GM23338 (cell line): ENCODE data around the gene GMPPA. TPM values are rescaled to one million over a fixed set of nuclear protein-coding genes. Genes with fewer than 3 reads are reported as not detected.

Experiments
- ATAC-seq: fragments of 200-7000 bp; cut with Tn5 transposase; 3 replicates; pipeline ENCODE4 v1.9.1; 2020
- DNase-seq: peaks from one replicate; pipeline ENCODE4 v3.0.0-alpha.2; 2015; ENCODE audit warnings: low spot score
- H2AFZ ChIP-seq: fragments of 200-600 bp; sonication (generic); 2 replicates; pipeline ENCODE4 v1.8.0; 2016; ENCODE audit warnings: antibody characterized with exemption, mild to moderate bottlenecking, moderate library complexity
- H3F3A ChIP-seq: fragments of 200-600 bp; sonication (generic); replicated peaks from 2 replicates; pipeline ENCODE4 v1.8.0; 2017; ENCODE audit warnings: antibody characterized with exemption, mixed run types, low read depth
- H3K27ac ChIP-seq: fragments of 200-600 bp; sonication (generic); 2 replicates; pipeline ENCODE4 v1.6.1; 2016; ENCODE audit warnings: low read depth
- H3K27me3 ChIP-seq: fragments of 200-600 bp; sonication (generic); 2 replicates; pipeline ENCODE4 v1.8.0; 2016; ENCODE audit warnings: mild to moderate bottlenecking, mixed run types, moderate library complexity; ENCODE audit not compliant: insufficient read depth
- H3K36me3 ChIP-seq: fragments of 200-600 bp; sonication (generic); 2 replicates; pipeline ENCODE4 v1.8.0; 2016; ENCODE audit warnings: mild to moderate bottlenecking; ENCODE audit not compliant: insufficient read depth
- H3K4me1 ChIP-seq: fragments of 200-600 bp; sonication (generic); 2 replicates; pipeline ENCODE4 v1.8.0; 2016; ENCODE audit warnings: mild to moderate bottlenecking, moderate library complexity; ENCODE audit not compliant: insufficient read depth
- H3K4me2 ChIP-seq: fragments of 200-600 bp; sonication (generic); 2 replicates; pipeline ENCODE4 v1.7.1; 2017; ENCODE audit warnings: mixed run types
- H3K4me3 ChIP-seq: fragments of 200-600 bp; sonication (generic); 2 replicates; pipeline ENCODE4 v1.6.1; 2016; ENCODE audit warnings: mixed run types
- H3K79me2 ChIP-seq: fragments of 200-600 bp; sonication (generic); replicated peaks from 2 replicates; pipeline ENCODE4 v1.8.0; 2017; ENCODE audit warnings: mild to moderate bottlenecking; ENCODE audit not compliant: insufficient read depth
- H3K9me2 ChIP-seq: fragments of 200-600 bp; sonication (generic); 2 replicates; pipeline ENCODE4 v1.8.0; 2017; ENCODE audit not compliant: insufficient read depth
- H4K20me1 ChIP-seq: fragments of 200-600 bp; sonication (generic); replicated peaks from 2 replicates; pipeline ENCODE4 v1.8.0; 2017; ENCODE audit warnings: mild to moderate bottlenecking; ENCODE audit not compliant: insufficient read depth
- H3K27ac Mint-ChIP-seq: 2 replicates; pipeline ENCODE4 v1.8.0; 2020; ENCODE audit warnings: inconsistent platforms, mild to moderate bottlenecking, moderate library complexity, mixed read lengths
- H3K27me3 Mint-ChIP-seq: 3 replicates; pipeline ENCODE4 v1.8.0; 2022; ENCODE audit warnings: low read depth, mild to moderate bottlenecking, moderate library complexity, mixed read lengths, inconsistent platforms; ENCODE audit not compliant: insufficient read depth, poor library complexity
- H3K36me3 Mint-ChIP-seq: 3 replicates; pipeline ENCODE4 v1.8.0; 2021; ENCODE audit warnings: low read depth, mild to moderate bottlenecking, inconsistent platforms, moderate library complexity, mixed read lengths
- H3K4me1 Mint-ChIP-seq: 3 replicates; pipeline ENCODE4 v1.8.0; 2020; ENCODE audit warnings: mild to moderate bottlenecking, inconsistent platforms, mixed read lengths
- H3K4me3 Mint-ChIP-seq: 3 replicates; pipeline ENCODE4 v1.8.0; 2021; ENCODE audit warnings: moderate library complexity, mild to moderate bottlenecking, inconsistent platforms, mixed read lengths
- H3K9me3 Mint-ChIP-seq: 3 replicates; pipeline ENCODE4 v1.8.0; 2020; ENCODE audit warnings: moderate library complexity, mild to moderate bottlenecking, inconsistent platforms, mixed read lengths
- EZH2 ChIP-seq: fragments of 200-600 bp; sonication (generic); IDR thresholded peaks from one replicate; pipeline ENCODE4 v1.8.0; 2017; ENCODE audit warnings: antibody characterized with exemption, mild to moderate bottlenecking, low read depth; ENCODE audit not compliant: unreplicated experiment
- EZH2phosphoT487 ChIP-seq: fragments of 200-600 bp; sonication (generic); IDR thresholded peaks from one replicate; pipeline ENCODE4 v1.8.1; 2018; ENCODE audit warnings: antibody characterized with exemption; ENCODE audit not compliant: unreplicated experiment
- JUNB ChIP-seq: IDR thresholded peaks from one replicate; pipeline ENCODE4 v1.6.1; 2016; ENCODE audit warnings: antibody characterized with exemption; ENCODE audit not compliant: unreplicated experiment
- POLR2AphosphoS5 ChIP-seq: IDR thresholded peaks from 2 replicates; pipeline ENCODE4 v1.6.1; 2016; ENCODE audit warnings: antibody characterized with exemption, low read depth
- ZNF114 ChIP-seq: fragments of 250-450 bp; sonication (Bioruptor Pico); IDR thresholded peaks from 2 replicates; pipeline ENCODE4 v1.5.0; 2020; ENCODE audit warnings: mild to moderate bottlenecking, moderate library complexity
- ZNF331 ChIP-seq: fragments of 250-450 bp; sonication (Bioruptor Pico); IDR thresholded peaks from 2 replicates; pipeline ENCODE4 v1.5.0; 2020; ENCODE audit warnings: low read depth, mild to moderate bottlenecking, moderate library complexity
- polyA plus RNA-seq: library from polyadenylated mRNA; unstranded; fragments of >200 nt; fragmentation: Nextera tagmentation; extraction: Ambion mirVana; gene quantifications from 2 replicates; pipeline ENCODE4 v1.2.1, GENCODE V29; 2016
- total RNA-seq: library from RNA; depleted of rRNA; stranded (reverse); fragments of >200 nt; shearing (Covaris generic); gene quantifications from 2 replicates; pipeline ENCODE4 v1.2.3, GENCODE V29; 2014
- TF ChIP-seq, protein P1 (sequence below), 2 experiments: fragments of 200-600 bp in 1 of 2; sonication (generic) in 1 of 2; conservative IDR thresholded peaks; 2 replicates each; pipeline versions ENCODE4 v1.5.1 to v1.6.1; 2016 to 2017; ENCODE audit warnings: antibody characterized with exemption in 2 of 2, low read depth in 2 of 2, mild to moderate bottlenecking in 2 of 2, moderate library complexity in 1 of 2
- TF ChIP-seq, protein P2 (sequence below): fragments of 250-450 bp; sonication (Bioruptor Pico); IDR thresholded peaks from 2 replicates; pipeline ENCODE4 v1.5.0; 2020; ENCODE audit warnings: mild to moderate bottlenecking, moderate library complexity

Gene GMPPA
- total and polyA plus RNA-seq, 2 experiments from 2014 or later, result 27.0 to 33.8 TPM

DNA sequence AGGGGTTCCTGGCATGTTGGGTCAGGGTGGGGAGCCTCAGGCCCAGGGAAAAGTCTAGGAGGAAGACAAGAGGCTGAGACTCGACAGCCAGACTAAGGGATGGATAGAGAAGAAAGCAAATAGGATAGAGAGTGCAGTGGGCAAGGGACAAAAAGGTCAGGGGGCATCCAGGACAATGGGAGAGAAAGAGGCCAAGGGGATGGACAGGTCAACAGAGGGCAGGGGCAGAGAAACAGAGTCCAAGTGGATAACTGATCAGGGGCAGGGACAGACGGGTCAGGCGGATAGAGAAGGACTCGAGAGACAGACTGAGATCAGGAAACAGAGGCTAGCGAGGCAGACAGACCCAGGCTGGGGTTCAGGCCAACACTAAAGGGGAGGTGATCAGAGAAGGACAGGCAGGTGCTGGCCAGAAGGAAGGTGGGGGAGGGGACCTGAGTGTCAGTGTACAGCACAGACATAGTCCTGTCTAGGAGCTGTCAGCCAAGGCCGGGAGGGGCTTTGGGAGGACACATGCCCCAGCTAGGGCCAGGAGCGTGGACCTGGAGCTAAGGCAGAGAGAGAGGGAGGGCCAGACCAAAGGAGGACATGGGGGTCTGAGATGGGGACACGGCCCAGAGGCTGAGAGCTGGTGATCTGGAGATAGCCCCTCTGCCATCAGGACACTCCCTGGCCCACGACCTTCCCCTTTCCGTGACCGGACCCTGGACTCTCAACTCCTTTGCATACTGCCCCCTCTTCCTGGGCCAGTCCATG, 27.8 kb downstream of the GMPPA start:
- Histone ChIP-seq H3K4me2 (no peak overlapping the region), H3K27ac (no peak overlapping the region), H3K79me2 (no peaks in the 10 kb centered on the region), H4K20me1 (no peaks in the 10 kb centered on the region), H2AFZ (no peak overlapping the region), H3K4me1 (peaks cover 26% of the 10 kb centered on the region), H3K9me2 (no peaks in the 10 kb centered on the region), H3K27me3 (peaks cover 39% of the 10 kb centered on the region), H3F3A (peaks cover 22% of the 10 kb centered on the region), H3K36me3 (no peaks in the 10 kb centered on the region; the same call in 1 of the 2 replicates), H3K4me3 (no peak overlapping the region)
- Mint-ChIP-seq H3K36me3 (no peaks in the 10 kb centered on the region; the same call in 2 of the 3 replicates), H3K4me3 (no peak overlapping the region), H3K9me3 (no peaks in the 10 kb centered on the region), H3K4me1 (peaks cover 52% of the 10 kb centered on the region), H3K27ac (no peak overlapping the region), H3K27me3 (peaks cover 42% of the 10 kb centered on the region)
- ATAC-seq, result no peak
- DNase-seq, result no peak
- TF ChIP-seq, protein P1, sequence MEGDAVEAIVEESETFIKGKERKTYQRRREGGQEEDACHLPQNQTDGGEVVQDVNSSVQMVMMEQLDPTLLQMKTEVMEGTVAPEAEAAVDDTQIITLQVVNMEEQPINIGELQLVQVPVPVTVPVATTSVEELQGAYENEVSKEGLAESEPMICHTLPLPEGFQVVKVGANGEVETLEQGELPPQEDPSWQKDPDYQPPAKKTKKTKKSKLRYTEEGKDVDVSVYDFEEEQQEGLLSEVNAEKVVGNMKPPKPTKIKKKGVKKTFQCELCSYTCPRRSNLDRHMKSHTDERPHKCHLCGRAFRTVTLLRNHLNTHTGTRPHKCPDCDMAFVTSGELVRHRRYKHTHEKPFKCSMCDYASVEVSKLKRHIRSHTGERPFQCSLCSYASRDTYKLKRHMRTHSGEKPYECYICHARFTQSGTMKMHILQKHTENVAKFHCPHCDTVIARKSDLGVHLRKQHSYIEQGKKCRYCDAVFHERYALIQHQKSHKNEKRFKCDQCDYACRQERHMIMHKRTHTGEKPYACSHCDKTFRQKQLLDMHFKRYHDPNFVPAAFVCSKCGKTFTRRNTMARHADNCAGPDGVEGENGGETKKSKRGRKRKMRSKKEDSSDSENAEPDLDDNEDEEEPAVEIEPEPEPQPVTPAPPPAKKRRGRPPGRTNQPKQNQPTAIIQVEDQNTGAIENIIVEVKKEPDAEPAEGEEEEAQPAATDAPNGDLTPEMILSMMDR (conservative IDR thresholded peaks at IDR 0.05; ENCODE audit: low read depth in 2 of 2), result no peak

DNA sequence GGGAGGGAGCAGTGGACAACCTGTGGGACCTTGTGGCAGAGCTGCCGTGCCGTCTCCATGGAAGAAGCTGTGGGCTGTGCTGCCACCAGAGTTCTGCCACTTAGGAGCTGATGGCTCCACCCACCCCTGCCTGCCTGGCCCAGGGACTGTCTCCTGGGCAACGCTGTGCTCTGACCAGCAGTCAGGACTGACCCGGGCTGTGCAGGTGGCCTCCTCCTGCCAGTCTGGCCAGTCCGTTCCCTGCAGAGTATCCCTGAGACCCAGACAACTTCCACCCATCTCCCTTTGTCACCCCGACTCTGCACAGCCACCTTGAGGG, 28.3 kb downstream of the GMPPA start:
- H3K27me3 Mint-ChIP-seq, result peaks cover 42% of the 10 kb centered on the region
- Histone ChIP-seq H4K20me1 (no peaks in the 10 kb centered on the region), H3K27ac (no peak overlapping the region), H3F3A (peaks cover 17% of the 10 kb centered on the region), H3K36me3 (no peaks in the 10 kb centered on the region; the same call in 1 of the 2 replicates), H3K79me2 (no peaks in the 10 kb centered on the region), H3K4me2 (no peak overlapping the region), H2AFZ (no peak overlapping the region), H3K4me3 (no peak overlapping the region), H3K9me2 (no peaks in the 10 kb centered on the region), H3K27me3 (peaks cover 39% of the 10 kb centered on the region), H3K4me1 (peaks cover 20% of the 10 kb centered on the region)
- H3K27ac Mint-ChIP-seq, result no peak overlapping the region
- DNase-seq, result no peak
- TF ChIP-seq ZNF114 (no peak), EZH2 (no peak), JUNB (no peak), ZNF331 (no peak), POLR2AphosphoS5 (no peak), EZH2phosphoT487 (no peak)
- TF ChIP-seq, protein P2, sequence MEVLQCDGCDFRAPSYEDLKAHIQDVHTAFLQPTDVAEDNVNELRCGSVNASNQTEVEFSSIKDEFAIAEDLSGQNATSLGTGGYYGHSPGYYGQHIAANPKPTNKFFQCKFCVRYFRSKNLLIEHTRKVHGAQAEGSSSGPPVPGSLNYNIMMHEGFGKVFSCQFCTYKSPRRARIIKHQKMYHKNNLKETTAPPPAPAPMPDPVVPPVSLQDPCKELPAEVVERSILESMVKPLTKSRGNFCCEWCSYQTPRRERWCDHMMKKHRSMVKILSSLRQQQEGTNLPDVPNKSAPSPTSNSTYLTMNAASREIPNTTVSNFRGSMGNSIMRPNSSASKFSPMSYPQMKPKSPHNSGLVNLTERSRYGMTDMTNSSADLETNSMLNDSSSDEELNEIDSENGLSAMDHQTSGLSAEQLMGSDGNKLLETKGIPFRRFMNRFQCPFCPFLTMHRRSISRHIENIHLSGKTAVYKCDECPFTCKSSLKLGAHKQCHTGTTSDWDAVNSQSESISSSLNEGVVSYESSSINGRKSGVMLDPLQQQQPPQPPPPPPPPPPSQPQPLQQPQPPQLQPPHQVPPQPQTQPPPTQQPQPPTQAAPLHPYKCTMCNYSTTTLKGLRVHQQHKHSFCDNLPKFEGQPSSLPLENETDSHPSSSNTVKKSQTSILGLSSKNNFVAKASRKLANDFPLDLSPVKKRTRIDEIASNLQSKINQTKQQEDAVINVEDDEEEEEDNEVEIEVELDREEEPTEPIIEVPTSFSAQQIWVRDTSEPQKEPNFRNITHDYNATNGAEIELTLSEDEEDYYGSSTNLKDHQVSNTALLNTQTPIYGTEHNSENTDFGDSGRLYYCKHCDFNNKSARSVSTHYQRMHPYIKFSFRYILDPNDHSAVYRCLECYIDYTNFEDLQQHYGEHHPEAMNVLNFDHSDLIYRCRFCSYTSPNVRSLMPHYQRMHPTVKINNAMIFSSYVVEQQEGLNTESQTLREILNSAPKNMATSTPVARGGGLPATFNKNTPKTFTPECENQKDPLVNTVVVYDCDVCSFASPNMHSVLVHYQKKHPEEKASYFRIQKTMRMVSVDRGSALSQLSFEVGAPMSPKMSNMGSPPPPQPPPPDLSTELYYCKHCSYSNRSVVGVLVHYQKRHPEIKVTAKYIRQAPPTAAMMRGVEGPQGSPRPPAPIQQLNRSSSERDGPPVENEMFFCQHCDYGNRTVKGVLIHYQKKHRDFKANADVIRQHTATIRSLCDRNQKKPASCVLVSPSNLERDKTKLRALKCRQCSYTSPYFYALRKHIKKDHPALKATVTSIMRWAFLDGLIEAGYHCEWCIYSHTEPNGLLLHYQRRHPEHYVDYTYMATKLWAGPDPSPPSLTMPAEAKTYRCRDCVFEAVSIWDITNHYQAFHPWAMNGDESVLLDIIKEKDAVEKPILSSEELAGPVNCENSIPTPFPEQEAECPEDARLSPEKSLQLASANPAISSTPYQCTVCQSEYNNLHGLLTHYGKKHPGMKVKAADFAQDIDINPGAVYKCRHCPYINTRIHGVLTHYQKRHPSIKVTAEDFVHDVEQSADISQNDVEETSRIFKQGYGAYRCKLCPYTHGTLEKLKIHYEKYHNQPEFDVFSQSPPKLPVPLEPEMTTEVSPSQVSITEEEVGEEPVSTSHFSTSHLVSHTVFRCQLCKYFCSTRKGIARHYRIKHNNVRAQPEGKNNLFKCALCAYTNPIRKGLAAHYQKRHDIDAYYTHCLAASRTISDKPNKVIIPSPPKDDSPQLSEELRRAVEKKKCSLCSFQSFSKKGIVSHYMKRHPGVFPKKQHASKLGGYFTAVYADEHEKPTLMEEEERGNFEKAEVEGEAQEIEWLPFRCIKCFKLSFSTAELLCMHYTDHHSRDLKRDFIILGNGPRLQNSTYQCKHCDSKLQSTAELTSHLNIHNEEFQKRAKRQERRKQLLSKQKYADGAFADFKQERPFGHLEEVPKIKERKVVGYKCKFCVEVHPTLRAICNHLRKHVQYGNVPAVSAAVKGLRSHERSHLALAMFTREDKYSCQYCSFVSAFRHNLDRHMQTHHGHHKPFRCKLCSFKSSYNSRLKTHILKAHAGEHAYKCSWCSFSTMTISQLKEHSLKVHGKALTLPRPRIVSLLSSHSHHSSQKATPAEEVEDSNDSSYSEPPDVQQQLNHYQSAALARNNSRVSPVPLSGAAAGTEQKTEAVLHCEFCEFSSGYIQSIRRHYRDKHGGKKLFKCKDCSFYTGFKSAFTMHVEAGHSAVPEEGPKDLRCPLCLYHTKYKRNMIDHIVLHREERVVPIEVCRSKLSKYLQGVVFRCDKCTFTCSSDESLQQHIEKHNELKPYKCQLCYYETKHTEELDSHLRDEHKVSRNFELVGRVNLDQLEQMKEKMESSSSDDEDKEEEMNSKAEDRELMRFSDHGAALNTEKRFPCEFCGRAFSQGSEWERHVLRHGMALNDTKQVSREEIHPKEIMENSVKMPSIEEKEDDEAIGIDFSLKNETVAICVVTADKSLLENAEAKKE (CRISPR knock-in tag), result no peak
- no peaks in the 10 kb centered on the region; the same call in 2 of the 3 replicates for H3K36me3 Mint-ChIP-seq
- H3K9me3 Mint-ChIP-seq, result no peaks in the 10 kb centered on the region
- ATAC-seq, result no peak
- peaks cover 47% of the 10 kb centered on the region for H3K4me1 Mint-ChIP-seq
- H3K4me3 Mint-ChIP-seq, result no peak overlapping the region
